HEK293 (cell line): ENCODE data around the gene CAB39L.

Experiments
- CTCF ChIA-PET: fragments of 350-600 bp; formaldehyde crosslinking; extraction: SDS; loops from one replicate; lab custom pipeline; 2021; ENCODE audit warnings: antibody characterized with exemption; lab: Yijun Ruan, JAX
- POLR2A ChIA-PET: fragments of 300-600 bp; formaldehyde crosslinking; extraction: SDS; loops from one replicate; lab custom pipeline; 2020; ENCODE audit warnings: antibody characterized with exemption, inconsistent platforms; lab: Yijun Ruan, JAX
- H3K27ac ChIP-seq: fragments of 200-500 bp; sonication (Bioruptor generic); 2 replicates; pipeline ENCODE4 v1.5.1; 2014; ENCODE audit warnings: low read depth, low read length, control low read depth, inconsistent platforms; ENCODE audit errors: extremely low read depth
- H3K36me3 ChIP-seq, 2 experiments: fragments of 200-500 bp in 1 of 2; sonication (Bioruptor generic) in 1 of 2; 1 replicate in 1 of 2; 2 replicates in 1 of 2; pipeline ENCODE4 v1.5.1; 2014 to 2017; ENCODE audit warnings: inconsistent platforms in 2 of 2, low read length in 2 of 2; ENCODE audit not compliant: control insufficient read depth in 2 of 2, insufficient read depth in 1 of 2
- H3K4me1 ChIP-seq: fragments of 200-500 bp; sonication (Bioruptor generic); 2 replicates; pipeline ENCODE4 v1.5.1; 2014; ENCODE audit warnings: mild to moderate bottlenecking, low read length, inconsistent platforms; ENCODE audit not compliant: control insufficient read depth, insufficient read depth
- H3K4me3 ChIP-seq: 2 replicates; pipeline ENCODE4 v1.5.1; 2011; ENCODE audit warnings: low read depth, mild to moderate bottlenecking, control low read depth, low read length, moderate library complexity
- H3K9me3 ChIP-seq: fragments of 200-500 bp; sonication (Bioruptor generic); 2 replicates; pipeline ENCODE4 v1.5.1; 2014; ENCODE audit warnings: low read depth, low read length, inconsistent platforms; ENCODE audit not compliant: control insufficient read depth, insufficient read depth
- HIC1 ChIP-seq: fragments of 450-650 bp; formaldehyde crosslinking; IDR thresholded peaks from 2 replicates; pipeline ENCODE4 v1.5.1; 2016; ENCODE audit warnings: missing biosample characterization, missing genetic modification characterization
- PATZ1 ChIP-seq: fragments of 450-650 bp; formaldehyde crosslinking; IDR thresholded peaks from 2 replicates; pipeline ENCODE4 v1.5.1; 2016; ENCODE audit warnings: missing biosample characterization, missing genetic modification characterization
- RBAK ChIP-seq: fragments of 450-650 bp; formaldehyde crosslinking; IDR thresholded peaks from 2 replicates; pipeline ENCODE4 v1.5.1; 2016; ENCODE audit warnings: missing biosample characterization, missing genetic modification characterization
- REST ChIP-seq: fragments of 450-650 bp; formaldehyde crosslinking; IDR thresholded peaks from 2 replicates; pipeline ENCODE4 v1.5.1; 2016; ENCODE audit warnings: missing biosample characterization, missing genetic modification characterization
- SP3 ChIP-seq: fragments of 450-650 bp; formaldehyde crosslinking; IDR thresholded peaks from 2 replicates; pipeline ENCODE4 v1.5.1; 2016; ENCODE audit warnings: missing biosample characterization, missing genetic modification characterization
- TSHZ1 ChIP-seq: fragments of 450-650 bp; formaldehyde crosslinking; IDR thresholded peaks from 2 replicates; pipeline ENCODE4 v1.5.1; 2016; ENCODE audit warnings: missing biosample characterization, missing genetic modification characterization, borderline replicate concordance
- ZBTB44 ChIP-seq: fragments of 450-650 bp; IDR thresholded peaks from 2 replicates; pipeline ENCODE4 v1.5.1; 2018; ENCODE audit warnings: missing biosample characterization, mild to moderate bottlenecking, missing genetic modification characterization
- ZNF10 ChIP-seq: fragments of 450-650 bp; formaldehyde crosslinking; IDR thresholded peaks from 2 replicates; pipeline ENCODE4 v1.5.1; 2017; ENCODE audit warnings: missing biosample characterization, missing genetic modification characterization
- ZNF214 ChIP-seq: fragments of 450-650 bp; formaldehyde crosslinking; IDR thresholded peaks from 2 replicates; pipeline ENCODE4 v1.5.1; 2017; ENCODE audit warnings: missing biosample characterization, mild to moderate bottlenecking, missing genetic modification characterization, borderline replicate concordance
- ZNF223 ChIP-seq: fragments of 450-650 bp; formaldehyde crosslinking; IDR thresholded peaks from 2 replicates; pipeline ENCODE4 v1.5.1; 2016; ENCODE audit warnings: missing biosample characterization, missing genetic modification characterization
- ZNF248 ChIP-seq: fragments of 450-650 bp; formaldehyde crosslinking; IDR thresholded peaks from 2 replicates; pipeline ENCODE4 v1.5.1; 2017; ENCODE audit warnings: missing biosample characterization, missing genetic modification characterization
- ZNF324 ChIP-seq: fragments of 450-650 bp; formaldehyde crosslinking; IDR thresholded peaks from 2 replicates; pipeline ENCODE4 v1.5.1; 2016; ENCODE audit warnings: missing biosample characterization, missing genetic modification characterization
- ZNF341 ChIP-seq: fragments of 450-650 bp; formaldehyde crosslinking; IDR thresholded peaks from 2 replicates; pipeline ENCODE4; 2016; ENCODE audit warnings: low read depth, missing biosample characterization, missing genetic modification characterization
- ZNF433 ChIP-seq: fragments of 450-650 bp; formaldehyde crosslinking; IDR thresholded peaks from 2 replicates; pipeline ENCODE4 v1.5.1; 2016; ENCODE audit warnings: missing biosample characterization, missing genetic modification characterization, low read depth
- ZNF530 ChIP-seq: fragments of 450-650 bp; formaldehyde crosslinking; IDR thresholded peaks from 2 replicates; pipeline ENCODE4 v1.5.1; 2016; ENCODE audit warnings: low read depth, missing biosample characterization, missing genetic modification characterization
- ZNF701 ChIP-seq: fragments of 450-650 bp; formaldehyde crosslinking; IDR thresholded peaks from 2 replicates; pipeline ENCODE4 v1.5.1; 2016; ENCODE audit warnings: missing biosample characterization, missing genetic modification characterization

The CAB39L gene

GRCh38 chr13:49297338-49297737 lies 146.5 kb downstream of the CAB39L start:
- POLR2A ChIA-PET: no interaction called here
- H3K4me3 ChIP-seq: no peak overlapping the region
- CTCF ChIA-PET: interaction anchor here (0.6 kb wide), 1 partner anchor 58 kb away, joined by 3 read pairs; no protein-coding TSS in a partner anchor
- no peak for TF ChIP-seq RBAK (tag by site-specific recombination)
- TF ChIP-seq ZNF10: no peak
- TF ChIP-seq ZNF214: no peak
- TF ChIP-seq ZNF433 (tag by site-specific recombination): no peak
- TF ChIP-seq ZNF701: no peak
- TF ChIP-seq ZBTB44: no peak
- no peak for TF ChIP-seq ZNF324 (tag by site-specific recombination)
- TF ChIP-seq ZNF530: no peak
- TF ChIP-seq TSHZ1 (tag by site-specific recombination): no peak
- no peak for TF ChIP-seq SP3 (tag by site-specific recombination)
- no peak for TF ChIP-seq PATZ1 (tag by site-specific recombination)
- TF ChIP-seq ZNF248 (tag by site-specific recombination): no peak
- TF ChIP-seq ZNF223: no peak
- no peak for TF ChIP-seq HIC1
- TF ChIP-seq ZNF341 (tag by site-specific recombination): no peak
- no peak for TF ChIP-seq REST (tag by site-specific recombination)
- TF ChIP-seq, all 188 proteins: peak for 0
- Histone ChIP-seq H3K27ac (no peak overlapping the region), H3K4me1 (no peaks in the 10 kb centered on the region), H3K9me3 (no peaks in the 10 kb centered on the region), H3K36me3 (no peaks in the 10 kb centered on the region)
